Stimulated activated CD8-positive, alpha-beta memory T cell treated with anti-CD3 and anti-CD28 coated beads, Interleukin-12 subunit alpha, Interleukin-12 subunit beta, amount 100 ng/mL, for 4 hours (primary cell): ENCODE measurements around the gene TMA7B.

Experiments used
- DNase-seq: peaks from one replicate; pipeline ENCODE4 v3.0.0-alpha.2; 2020; ENCODE audit warnings: low read depth

Gene TMA7B

GRCh38 chr22:39959640-39960447, at the start of gene TMA7B:
TMA7B (plus strand) TSS chr22:39960397; CDS start chr22:39964375, 3,978 bp downstream.
- no peak for DNase-seq

GRCh38 chr22:39910876-39911613, 49.2 kb upstream of the TMA7B start:
- no peak for DNase-seq

GRCh38 chr22:39913321-39913720, 46.9 kb upstream of the TMA7B start:
- no peak for DNase-seq

- no peak for DNase-seq
These were observed 46.3 kb upstream of the TMA7B start for GRCh38 chr22:39913886-39914285.

GRCh38 chr22:39914584-39914983, 45.6 kb upstream of the TMA7B start:
- no peak for DNase-seq

- no peak for DNase-seq
These were observed 44.9 kb upstream of the TMA7B start for GRCh38 chr22:39915295-39915726.

GRCh38 chr22:39916496-39916895, 43.7 kb upstream of the TMA7B start:
- DNase-seq, result no peak

- no peak for DNase-seq
These were observed 43.0 kb upstream of the TMA7B start for GRCh38 chr22:39917197-39917643.

GRCh38 chr22:39917776-39918495, 42.3 kb upstream of the TMA7B start:
- no peak for DNase-seq

GRCh38 chr22:39920134-39920743, 40.0 kb upstream of the TMA7B start:
- no peak for DNase-seq

- DNase-seq, result no peak
These were observed 36.5 kb upstream of the TMA7B start for GRCh38 chr22:39923696-39924095.

GRCh38 chr22:39924286-39924685, 35.9 kb upstream of the TMA7B start:
- DNase-seq, result no peak

GRCh38 chr22:39925273-39925672, 34.9 kb upstream of the TMA7B start:
- DNase-seq, result no peak

GRCh38 chr22:39925909-39926679, 34.1 kb upstream of the TMA7B start:
- DNase-seq, result no peak

GRCh38 chr22:39926753-39927152, 33.4 kb upstream of the TMA7B start:
- DNase-seq, result no peak

GRCh38 chr22:39927544-39927943, 32.7 kb upstream of the TMA7B start:
- DNase-seq, result no peak

GRCh38 chr22:39928536-39929520, 31.4 kb upstream of the TMA7B start:
- no peak for DNase-seq

- no peak for DNase-seq
These were observed 28.9 kb upstream of the TMA7B start for GRCh38 chr22:39931251-39931650.

GRCh38 chr22:39932166-39932565, 28.0 kb upstream of the TMA7B start:
- DNase-seq, result no peak
